Neural cell (in vitro differentiated cells): Measurements from ENCODE around the gene GLRA1. TPM values are rescaled to one million over a fixed set of nuclear protein-coding genes. Genes with fewer than 3 reads are reported as not detected.

ENCODE experiments used
- H2AFZ ChIP-seq: fragments of 200-600, 300-800 bp; sonication (generic), shearing (Covaris generic); 2 replicates; pipeline ENCODE4 v1.6.0; 2014; ENCODE audit warnings: low read depth, mild to moderate bottlenecking, antibody characterized with exemption, low read length, moderate library complexity
- H3F3A ChIP-seq: fragments of 200-600 bp; shearing (Covaris generic); 2 replicates; pipeline ENCODE4 v1.6.1; 2016; ENCODE audit warnings: mild to moderate bottlenecking, moderate library complexity, mixed read lengths, antibody characterized with exemption, low read length; ENCODE audit not compliant: insufficient read depth, poor library complexity, severe bottlenecking
- H3K27ac ChIP-seq: fragments of 200-600, 300-800 bp; sonication (generic), shearing (Covaris generic); 2 replicates; pipeline ENCODE4 v1.5.1; 2014; ENCODE audit warnings: mild to moderate bottlenecking, low read length, moderate library complexity
- H3K27me3 ChIP-seq: fragments of 300-800, 200-600 bp; sonication (generic), shearing (Covaris generic); 2 replicates; pipeline ENCODE4 v1.6.0; 2014; ENCODE audit warnings: mild to moderate bottlenecking, low read depth, low read length, moderate library complexity; ENCODE audit not compliant: insufficient read depth
- H3K36me3 ChIP-seq: fragments of 300-800, 200-600 bp; sonication (generic), shearing (Covaris generic); 2 replicates; pipeline ENCODE4 v1.5.1; 2014; ENCODE audit warnings: mild to moderate bottlenecking, antibody characterized with exemption, low read length, moderate library complexity; ENCODE audit not compliant: insufficient read depth
- H3K4me2 ChIP-seq: fragments of 300-800, 200-600 bp; sonication (generic), shearing (Covaris generic); 2 replicates; pipeline ENCODE4 v1.6.0; 2014; ENCODE audit warnings: mild to moderate bottlenecking, low read length
- H3K4me3 ChIP-seq: fragments of 300-800, 200-600 bp; sonication (generic), shearing (Covaris generic); 2 replicates; pipeline ENCODE4 v1.5.1; 2014; ENCODE audit warnings: mild to moderate bottlenecking, low read length, moderate library complexity
- H3K79me2 ChIP-seq: fragments of 200-600 bp; shearing (Covaris generic); replicated peaks from 2 replicates; pipeline ENCODE4 v1.6.0; 2014; ENCODE audit warnings: mild to moderate bottlenecking, low read length, moderate library complexity; ENCODE audit not compliant: insufficient read depth
- H3K9ac ChIP-seq: fragments of 300-800, 200-600 bp; sonication (generic), shearing (Covaris generic); 2 replicates; pipeline ENCODE4 v1.6.1; 2016; ENCODE audit warnings: mild to moderate bottlenecking, low read length, mixed read lengths
- H3K9me2 ChIP-seq: fragments of 200-600 bp; shearing (Covaris generic); 2 replicates; pipeline ENCODE4 v1.6.1; 2016; ENCODE audit warnings: mild to moderate bottlenecking, low read length, mixed read lengths; ENCODE audit not compliant: insufficient read depth
- H3K9me3 ChIP-seq: fragments of 200-600, 300-800 bp; sonication (generic), shearing (Covaris generic); 2 replicates; pipeline ENCODE4 v1.6.1; 2016; ENCODE audit warnings: mild to moderate bottlenecking, mixed run types, low read length, moderate library complexity, mixed read lengths
- H4K20me1 ChIP-seq: fragments of 200-600 bp; shearing (Covaris generic); 2 replicates; pipeline ENCODE4 v1.6.1; 2016; ENCODE audit warnings: mild to moderate bottlenecking, mixed run types; ENCODE audit not compliant: insufficient read depth
- EP300 ChIP-seq: fragments of 450-650 bp; conservative IDR thresholded peaks from 2 replicates; pipeline ENCODE4 v1.6.1; 2014; ENCODE audit warnings: antibody characterized with exemption, mild to moderate bottlenecking, moderate library complexity; ENCODE audit not compliant: poor library complexity, severe bottlenecking
- EZH2 ChIP-seq: fragments of 200-600, 300-800 bp; shearing (Covaris generic), sonication (generic); IDR thresholded peaks from 2 replicates; pipeline ENCODE4 v1.6.1; 2014; ENCODE audit warnings: antibody characterized with exemption, low read length, borderline replicate concordance, mild to moderate bottlenecking; ENCODE audit not compliant: insufficient read depth, poor library complexity, severe bottlenecking
- MXI1 ChIP-seq: fragments of 450-650 bp; conservative IDR thresholded peaks from 2 replicates; pipeline ENCODE4 v1.6.1; 2014; ENCODE audit warnings: antibody characterized with exemption, mild to moderate bottlenecking; ENCODE audit not compliant: poor library complexity, severe bottlenecking
- POLR2AphosphoS5 ChIP-seq: IDR thresholded peaks from 2 replicates; pipeline ENCODE4 v1.6.1; 2012
- RAD21 ChIP-seq: fragments of 450-650 bp; conservative IDR thresholded peaks from 2 replicates; pipeline ENCODE4 v1.6.1; 2014; ENCODE audit warnings: antibody characterized with exemption, mild to moderate bottlenecking, moderate library complexity
- SMC3 ChIP-seq: fragments of 450-650 bp; conservative IDR thresholded peaks from 2 replicates; pipeline ENCODE4 v1.6.1; 2014; ENCODE audit warnings: antibody characterized with exemption, mild to moderate bottlenecking, moderate library complexity; ENCODE audit not compliant: poor library complexity
- TAF1 ChIP-seq: IDR thresholded peaks from 2 replicates; pipeline ENCODE4 v1.6.1; 2012; ENCODE audit warnings: low read depth
- polyA plus RNA-seq: library from polyadenylated mRNA; depleted of rRNA; stranded (reverse); fragments of >200 nt; gene quantifications from 2 replicates; pipeline ENCODE4 v1.2.3, GENCODE V29; 2014
- TF ChIP-seq, protein P1 (sequence below): IDR thresholded peaks from 2 replicates; pipeline ENCODE4 v1.6.1; 2012; ENCODE audit warnings: borderline replicate concordance
- TF ChIP-seq, protein P2 (sequence below): fragments of 450-650 bp; IDR thresholded peaks from 2 replicates; pipeline ENCODE4 v1.5.1; 2014; ENCODE audit warnings: antibody characterized with exemption, mild to moderate bottlenecking, moderate library complexity; ENCODE audit not compliant: poor library complexity, severe bottlenecking

GLRA1 gene
- polyA plus RNA-seq, 1 donor from 2014 or later = not detected

DNA sequence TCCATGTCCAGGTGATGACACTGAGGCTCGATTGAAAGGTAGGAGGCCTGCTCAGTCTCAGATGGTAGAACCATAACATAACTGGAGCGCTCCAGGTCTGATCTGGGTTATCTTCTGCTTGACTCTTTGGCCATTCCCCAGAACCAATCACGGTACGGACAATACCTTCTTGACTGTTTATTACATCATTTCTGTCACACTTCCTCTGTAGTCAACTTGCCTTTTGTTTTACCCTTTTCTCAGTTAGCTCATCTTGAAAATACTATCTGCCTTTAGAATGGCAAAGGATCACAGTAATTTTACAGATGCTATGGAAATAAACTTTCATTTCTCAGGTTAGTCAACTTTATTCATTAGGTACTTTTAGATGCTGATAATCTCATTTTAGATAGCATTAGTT is 22.4 kb downstream of the GLRA1 start:
- no peaks in the 10 kb centered on the region for H3K36me3 ChIP-seq
- H3K9me2 ChIP-seq = no peaks in the 10 kb centered on the region
- H3K27ac ChIP-seq = no peak overlapping the region
- no peaks in the 10 kb centered on the region for H3F3A ChIP-seq
- H3K9me3 ChIP-seq = no peaks in the 10 kb centered on the region
- H3K4me2 ChIP-seq = no peak overlapping the region
- H3K4me3 ChIP-seq = no peak overlapping the region
- no peak overlapping the region for H3K9ac ChIP-seq
- H2AFZ ChIP-seq = no peak overlapping the region
- no peaks in the 10 kb centered on the region for H3K79me2 ChIP-seq
- no peaks in the 10 kb centered on the region for H4K20me1 ChIP-seq
- no peak for TF ChIP-seq EP300
- no peak for TF ChIP-seq POLR2AphosphoS5
- no peak for TF ChIP-seq SMC3
- TF ChIP-seq MXI1 = no peak
- TF ChIP-seq EZH2 = no peak
- TF ChIP-seq, protein P1, sequence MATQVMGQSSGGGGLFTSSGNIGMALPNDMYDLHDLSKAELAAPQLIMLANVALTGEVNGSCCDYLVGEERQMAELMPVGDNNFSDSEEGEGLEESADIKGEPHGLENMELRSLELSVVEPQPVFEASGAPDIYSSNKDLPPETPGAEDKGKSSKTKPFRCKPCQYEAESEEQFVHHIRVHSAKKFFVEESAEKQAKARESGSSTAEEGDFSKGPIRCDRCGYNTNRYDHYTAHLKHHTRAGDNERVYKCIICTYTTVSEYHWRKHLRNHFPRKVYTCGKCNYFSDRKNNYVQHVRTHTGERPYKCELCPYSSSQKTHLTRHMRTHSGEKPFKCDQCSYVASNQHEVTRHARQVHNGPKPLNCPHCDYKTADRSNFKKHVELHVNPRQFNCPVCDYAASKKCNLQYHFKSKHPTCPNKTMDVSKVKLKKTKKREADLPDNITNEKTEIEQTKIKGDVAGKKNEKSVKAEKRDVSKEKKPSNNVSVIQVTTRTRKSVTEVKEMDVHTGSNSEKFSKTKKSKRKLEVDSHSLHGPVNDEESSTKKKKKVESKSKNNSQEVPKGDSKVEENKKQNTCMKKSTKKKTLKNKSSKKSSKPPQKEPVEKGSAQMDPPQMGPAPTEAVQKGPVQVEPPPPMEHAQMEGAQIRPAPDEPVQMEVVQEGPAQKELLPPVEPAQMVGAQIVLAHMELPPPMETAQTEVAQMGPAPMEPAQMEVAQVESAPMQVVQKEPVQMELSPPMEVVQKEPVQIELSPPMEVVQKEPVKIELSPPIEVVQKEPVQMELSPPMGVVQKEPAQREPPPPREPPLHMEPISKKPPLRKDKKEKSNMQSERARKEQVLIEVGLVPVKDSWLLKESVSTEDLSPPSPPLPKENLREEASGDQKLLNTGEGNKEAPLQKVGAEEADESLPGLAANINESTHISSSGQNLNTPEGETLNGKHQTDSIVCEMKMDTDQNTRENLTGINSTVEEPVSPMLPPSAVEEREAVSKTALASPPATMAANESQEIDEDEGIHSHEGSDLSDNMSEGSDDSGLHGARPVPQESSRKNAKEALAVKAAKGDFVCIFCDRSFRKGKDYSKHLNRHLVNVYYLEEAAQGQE = no peak
- TF ChIP-seq, protein P2, sequence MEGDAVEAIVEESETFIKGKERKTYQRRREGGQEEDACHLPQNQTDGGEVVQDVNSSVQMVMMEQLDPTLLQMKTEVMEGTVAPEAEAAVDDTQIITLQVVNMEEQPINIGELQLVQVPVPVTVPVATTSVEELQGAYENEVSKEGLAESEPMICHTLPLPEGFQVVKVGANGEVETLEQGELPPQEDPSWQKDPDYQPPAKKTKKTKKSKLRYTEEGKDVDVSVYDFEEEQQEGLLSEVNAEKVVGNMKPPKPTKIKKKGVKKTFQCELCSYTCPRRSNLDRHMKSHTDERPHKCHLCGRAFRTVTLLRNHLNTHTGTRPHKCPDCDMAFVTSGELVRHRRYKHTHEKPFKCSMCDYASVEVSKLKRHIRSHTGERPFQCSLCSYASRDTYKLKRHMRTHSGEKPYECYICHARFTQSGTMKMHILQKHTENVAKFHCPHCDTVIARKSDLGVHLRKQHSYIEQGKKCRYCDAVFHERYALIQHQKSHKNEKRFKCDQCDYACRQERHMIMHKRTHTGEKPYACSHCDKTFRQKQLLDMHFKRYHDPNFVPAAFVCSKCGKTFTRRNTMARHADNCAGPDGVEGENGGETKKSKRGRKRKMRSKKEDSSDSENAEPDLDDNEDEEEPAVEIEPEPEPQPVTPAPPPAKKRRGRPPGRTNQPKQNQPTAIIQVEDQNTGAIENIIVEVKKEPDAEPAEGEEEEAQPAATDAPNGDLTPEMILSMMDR = no peak
- no peak for TF ChIP-seq TAF1
- TF ChIP-seq RAD21 = no peak
- peaks cover 73% of the 10 kb centered on the region for H3K27me3 ChIP-seq

DNA sequence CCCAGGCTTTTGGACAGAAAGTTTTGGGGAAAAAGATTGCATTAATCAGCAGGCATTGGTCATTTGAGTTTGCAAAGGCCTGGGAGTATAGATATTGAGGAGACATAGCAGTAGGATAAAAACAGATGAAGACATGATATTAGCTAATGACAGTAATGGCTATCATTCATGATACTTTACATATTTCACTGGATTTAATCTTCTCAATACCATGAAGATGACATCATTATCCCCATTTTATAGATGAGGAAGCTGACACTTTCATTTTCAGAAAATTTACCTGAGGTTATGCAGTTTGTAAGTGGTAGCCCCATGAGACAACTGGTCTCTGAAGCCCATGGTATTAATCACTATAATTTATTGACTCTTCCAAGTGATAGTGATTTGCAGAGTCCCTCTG is 23.0 kb downstream of the GLRA1 start:
- no peak overlapping the region for H3K9ac ChIP-seq
- no peak overlapping the region for H3K4me3 ChIP-seq
- TF ChIP-seq SMC3 = no peak
- no peak for TF ChIP-seq MXI1
- no peak for TF ChIP-seq RAD21
- TF ChIP-seq, protein P2 = no peak
- no peak for TF ChIP-seq POLR2AphosphoS5
- no peak for TF ChIP-seq EP300
- TF ChIP-seq, protein P1 = no peak
- no peak for TF ChIP-seq TAF1
- TF ChIP-seq EZH2 = no peak
- no peaks in the 10 kb centered on the region for H3K9me2 ChIP-seq
- H3K36me3 ChIP-seq = no peaks in the 10 kb centered on the region
- H3K4me2 ChIP-seq = no peak overlapping the region
- H3K9me3 ChIP-seq = no peaks in the 10 kb centered on the region
- H3K79me2 ChIP-seq = no peaks in the 10 kb centered on the region
- no peak overlapping the region for H2AFZ ChIP-seq
- H3F3A ChIP-seq = no peaks in the 10 kb centered on the region
- no peaks in the 10 kb centered on the region for H4K20me1 ChIP-seq
- peaks cover 67% of the 10 kb centered on the region for H3K27me3 ChIP-seq
- H3K27ac ChIP-seq = no peak overlapping the region
